Inferior parietal cortex (tissue), 1 donor: ENCODE measurements around the gene PPP1R37.

Experiments
- DNase-seq: peaks from one replicate; pipeline ENCODE4 v3.0.0-alpha.2; 2016; ENCODE audit errors: extremely low spot score

The PPP1R37 gene

DNA sequence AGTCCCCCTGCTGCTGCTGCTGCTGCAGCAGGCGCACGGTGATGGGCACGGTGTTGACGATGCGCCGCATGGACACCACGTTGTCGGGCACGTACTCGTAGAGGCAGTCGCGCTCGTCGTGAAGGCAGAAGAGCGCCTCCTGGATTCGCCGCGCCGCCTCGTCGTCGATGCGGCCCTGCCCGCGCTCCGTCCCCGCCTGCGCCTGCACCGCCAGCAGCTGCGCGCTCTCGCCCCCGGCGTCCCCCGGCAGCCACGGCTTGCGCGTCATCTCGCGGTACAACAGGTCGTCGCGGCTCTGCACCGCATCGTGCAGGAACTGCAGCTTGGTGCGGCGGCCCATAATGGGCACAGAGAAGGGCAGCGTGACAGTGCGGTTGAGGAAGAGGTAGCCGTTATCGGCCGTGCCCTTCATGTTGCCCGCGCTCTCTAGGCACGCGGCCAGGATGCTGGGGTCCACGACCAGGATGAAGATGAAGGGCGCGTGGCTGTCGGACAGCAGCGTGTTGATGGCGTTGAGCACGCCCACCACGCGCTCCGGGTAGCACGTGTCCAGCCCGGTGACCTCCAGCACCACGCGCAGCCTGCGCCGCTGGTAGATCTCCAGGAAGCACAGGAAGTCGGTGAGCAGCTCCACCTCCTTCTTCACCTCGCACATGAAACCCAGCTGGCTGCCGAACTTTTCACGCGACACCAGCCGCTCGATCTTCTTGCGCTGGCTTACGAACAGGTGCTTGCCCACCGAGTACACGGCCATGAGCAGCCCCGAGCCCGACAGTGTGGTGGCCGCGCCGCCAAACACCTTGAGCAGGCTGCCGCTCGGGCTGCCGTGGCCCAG lies 59.7 kb downstream of the PPP1R37 start:
- no peak for DNase-seq

DNA sequence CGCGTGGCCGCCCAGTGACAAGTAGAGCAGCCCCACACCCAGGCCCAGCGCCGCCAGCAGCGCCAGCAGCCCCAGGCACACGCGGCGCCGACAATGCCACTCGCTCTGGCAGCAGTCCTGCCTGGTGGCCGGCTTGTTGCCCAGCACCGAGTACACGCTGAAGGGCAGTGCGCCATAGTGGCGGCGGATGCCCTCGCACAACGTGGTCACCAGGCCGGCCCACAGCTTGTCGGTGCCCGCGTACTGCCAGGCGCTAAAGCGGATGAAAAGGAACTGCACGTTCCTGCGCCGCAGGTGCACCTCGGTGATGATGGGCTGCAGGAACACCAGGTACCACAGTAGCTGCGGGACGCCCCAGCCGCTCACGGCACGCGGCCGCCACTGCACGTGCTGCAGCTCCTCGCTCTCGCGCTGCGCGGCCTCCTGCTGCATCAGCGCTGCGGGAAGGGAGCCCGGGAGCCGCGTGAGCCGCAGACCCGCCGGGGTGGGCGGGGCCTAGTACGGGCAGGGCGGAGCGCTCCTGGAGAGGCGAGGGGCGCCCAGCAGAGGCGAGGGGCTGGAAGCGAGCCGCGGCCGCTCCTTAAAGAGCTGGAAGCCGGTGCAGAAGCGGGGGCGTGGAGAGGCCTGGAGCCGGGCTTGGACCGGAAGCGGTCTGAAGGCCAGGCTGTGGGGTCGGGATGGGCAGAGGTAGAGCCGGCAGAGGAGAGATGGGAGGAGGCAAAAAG lies 60.5 kb downstream of the PPP1R37 start:
- peak; percentile 27 for DNase-seq

GRCh38 chr19:45154064-45154827 lies 61.3 kb downstream of the PPP1R37 start:
- DNase-seq = no peak

DNA sequence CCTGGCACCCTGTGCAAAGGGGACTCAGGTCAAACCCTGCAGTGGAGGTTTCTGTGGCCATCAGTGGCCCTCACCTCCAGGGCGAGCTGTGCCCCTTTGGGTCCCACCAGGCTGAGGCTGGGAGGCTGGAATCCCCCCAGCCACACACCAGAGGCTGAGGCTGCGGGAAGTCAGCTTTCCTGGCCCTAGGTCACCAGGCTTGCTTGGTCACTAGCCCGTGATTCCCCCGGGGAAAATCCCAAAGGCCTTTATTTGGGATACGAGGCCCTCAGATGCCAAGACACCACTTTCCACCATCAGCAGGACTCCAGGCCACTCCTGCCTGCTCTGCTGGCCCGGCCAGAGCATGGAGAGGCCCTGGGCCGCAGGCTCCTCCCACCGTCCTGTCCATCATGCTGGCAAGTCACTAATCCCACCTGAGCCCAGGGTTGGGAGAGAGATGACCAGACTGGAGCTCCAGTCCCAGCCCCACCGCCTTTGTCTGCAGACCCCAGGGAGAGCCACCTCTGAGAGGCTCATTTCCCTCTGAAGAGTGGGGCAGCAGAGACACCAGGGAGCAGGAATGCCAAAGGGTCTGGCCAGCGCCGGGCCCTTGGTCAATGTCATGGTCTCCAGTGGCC lies 63.1 kb downstream of the PPP1R37 start:
- no peak for DNase-seq

DNA sequence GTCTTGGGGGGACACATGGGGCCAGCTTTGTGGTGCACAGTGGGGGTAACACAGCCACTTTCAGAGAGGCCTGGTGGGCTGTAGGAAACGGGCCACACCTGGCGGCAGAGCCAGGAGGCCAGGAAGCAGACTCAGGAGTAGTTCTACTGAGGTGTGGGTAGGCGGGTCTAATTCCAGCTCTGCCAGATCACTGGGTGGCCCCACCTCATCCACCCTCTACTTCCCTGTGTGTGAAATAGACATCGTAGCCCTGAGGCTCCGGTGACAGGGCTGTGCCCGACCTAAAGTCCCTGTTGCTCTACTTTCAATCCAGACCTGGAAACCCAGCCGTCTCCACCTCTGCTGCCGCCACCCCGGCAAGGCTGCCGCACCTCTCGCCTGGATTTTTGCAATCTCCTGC lies 63.8 kb downstream of the PPP1R37 start:
- no peak for DNase-seq

DNA sequence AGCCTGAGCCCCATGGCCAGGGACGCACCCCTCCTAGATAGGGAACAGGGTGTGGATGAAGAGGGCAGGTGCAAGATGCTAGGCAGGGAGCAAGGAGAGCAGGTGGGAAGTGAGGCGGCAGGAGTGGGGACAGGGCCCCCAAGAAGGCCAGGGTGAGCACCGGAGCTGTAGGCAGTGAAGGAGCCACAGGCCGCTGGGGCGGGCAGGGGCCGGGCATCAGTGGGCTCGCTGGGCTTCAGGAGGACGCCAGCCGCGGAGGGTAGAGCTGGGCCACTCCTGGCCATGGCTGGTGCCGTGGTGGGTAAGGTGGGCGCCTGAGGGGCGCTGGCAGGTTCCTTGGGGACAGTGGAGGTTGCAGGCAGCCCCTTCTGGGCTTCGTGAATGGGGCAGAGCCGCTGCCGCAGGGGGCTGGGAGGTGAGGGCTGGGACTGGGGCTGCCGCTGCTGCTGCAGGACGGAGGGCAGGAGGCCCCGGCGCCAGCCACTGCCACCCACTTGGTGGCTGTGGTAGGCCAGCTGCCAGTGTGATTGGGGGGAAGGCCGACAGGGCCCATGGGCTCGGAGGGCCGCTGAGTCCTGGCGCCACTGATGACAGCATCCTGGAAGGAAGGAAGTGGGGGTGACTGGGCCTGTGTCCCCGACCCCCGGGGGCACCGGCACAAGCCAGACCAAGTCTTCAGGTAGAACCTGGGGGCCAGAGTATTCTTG lies 65.7 kb downstream of the PPP1R37 start:
- DNase-seq = no peak

DNA sequence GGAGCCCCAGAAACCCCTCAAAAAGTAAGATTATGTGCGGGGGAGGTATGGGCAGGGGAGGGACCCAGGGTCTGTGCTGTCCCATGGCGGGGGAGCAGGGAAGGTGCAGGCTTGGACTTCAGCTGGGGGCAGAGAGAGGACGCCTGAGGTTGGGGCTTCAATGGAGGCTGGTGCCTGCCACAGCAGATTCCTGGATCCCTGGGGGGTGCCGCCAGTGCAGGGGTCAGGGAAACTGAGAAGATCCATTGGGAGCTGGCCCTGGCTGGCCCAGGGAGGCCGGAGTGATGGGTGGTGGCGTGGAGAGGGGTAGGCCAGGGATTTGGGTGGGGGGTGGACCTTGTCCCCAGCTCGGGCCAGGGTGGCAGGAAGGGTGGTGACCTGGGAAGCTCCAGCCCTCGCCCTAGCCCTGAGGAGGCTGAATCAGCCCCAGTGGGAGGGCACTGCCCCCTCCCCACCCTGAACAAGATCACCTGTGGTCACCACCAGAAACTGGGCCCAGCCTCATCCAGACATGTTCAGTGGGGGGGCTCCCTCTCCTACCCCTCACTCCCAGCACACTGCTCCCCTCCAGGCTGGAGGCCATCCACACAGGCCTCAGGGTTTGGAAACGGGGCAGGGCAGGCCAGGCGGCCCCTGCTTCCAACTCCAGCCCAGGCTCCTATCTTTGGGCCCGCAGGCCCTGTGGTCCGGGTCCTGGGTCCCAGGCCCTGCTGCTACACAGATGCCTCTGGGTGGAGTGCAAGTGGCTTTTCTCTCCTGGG lies 66.4 kb downstream of the PPP1R37 start:
- DNase-seq = no peak

DNA sequence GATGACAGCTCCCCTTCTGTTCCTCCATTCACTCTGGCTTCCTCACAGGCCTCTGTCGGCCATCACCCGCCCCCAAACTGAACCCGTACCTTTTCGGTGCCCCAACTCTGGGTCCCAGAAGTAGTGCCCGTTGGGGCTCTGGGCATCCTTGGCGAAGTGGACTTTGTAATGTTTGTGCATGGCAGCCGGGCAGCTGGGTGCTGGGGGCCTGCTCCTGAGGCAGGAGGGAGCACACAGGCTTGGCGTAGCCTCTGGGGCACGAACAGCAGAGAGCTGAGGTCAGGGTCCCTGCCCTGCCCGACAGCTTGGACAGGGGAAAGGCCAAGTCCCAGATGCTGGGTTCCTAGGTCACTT lies 67.0 kb downstream of the PPP1R37 start:
- DNase-seq = no peak

GRCh38 chr19:45160870-45161737 lies 68.1 kb downstream of the PPP1R37 start, which contains the start of gene NKPD1:
Gene NKPD1 (minus strand): TSS chr19:45160982. CDS start chr19:45160150, 832 bp downstream.
- no peak for DNase-seq

DNA sequence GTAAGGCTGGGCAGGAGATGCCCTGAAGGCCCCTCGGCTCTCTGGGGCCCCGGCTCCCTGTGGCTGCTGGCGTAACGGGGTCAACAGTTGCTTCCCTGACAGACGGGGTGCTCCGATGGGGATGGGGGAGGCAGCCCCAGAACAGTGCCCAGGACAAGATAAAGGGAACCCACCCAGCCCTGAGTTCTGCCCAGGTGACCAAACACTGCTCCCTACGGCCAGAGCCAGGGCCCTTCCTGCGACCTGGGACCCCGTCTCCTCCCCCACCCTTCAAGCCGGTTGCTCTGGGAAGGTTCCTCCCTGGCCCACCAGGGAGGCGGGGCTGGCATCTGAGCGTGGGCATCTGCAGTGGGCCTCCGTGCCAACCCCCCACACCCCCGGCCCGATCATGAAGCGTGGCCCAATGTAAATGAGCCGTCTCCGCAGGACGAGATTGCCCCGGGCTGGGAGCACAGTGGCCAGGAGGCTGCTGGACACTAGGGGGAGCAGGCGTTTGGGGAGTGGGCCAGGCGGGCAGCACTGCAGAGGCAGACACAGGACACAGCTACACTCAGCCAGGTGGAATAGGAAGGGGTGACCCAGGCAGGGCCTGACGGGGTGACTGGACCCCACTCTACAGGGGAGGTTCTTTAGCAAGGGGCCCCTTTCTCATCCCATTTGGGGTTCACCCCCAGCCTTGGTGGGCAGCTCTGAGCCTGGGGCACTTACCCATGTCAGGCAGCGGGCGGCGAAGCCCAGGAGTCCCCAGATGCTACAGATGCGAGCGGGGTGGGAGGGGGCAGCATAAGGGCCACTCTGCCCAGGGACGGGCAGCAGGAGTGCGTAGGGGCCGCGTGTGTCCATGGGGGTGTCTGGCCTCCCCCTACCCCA lies 69.0 kb downstream of the PPP1R37 start:
- DNase-seq = no peak

DNA sequence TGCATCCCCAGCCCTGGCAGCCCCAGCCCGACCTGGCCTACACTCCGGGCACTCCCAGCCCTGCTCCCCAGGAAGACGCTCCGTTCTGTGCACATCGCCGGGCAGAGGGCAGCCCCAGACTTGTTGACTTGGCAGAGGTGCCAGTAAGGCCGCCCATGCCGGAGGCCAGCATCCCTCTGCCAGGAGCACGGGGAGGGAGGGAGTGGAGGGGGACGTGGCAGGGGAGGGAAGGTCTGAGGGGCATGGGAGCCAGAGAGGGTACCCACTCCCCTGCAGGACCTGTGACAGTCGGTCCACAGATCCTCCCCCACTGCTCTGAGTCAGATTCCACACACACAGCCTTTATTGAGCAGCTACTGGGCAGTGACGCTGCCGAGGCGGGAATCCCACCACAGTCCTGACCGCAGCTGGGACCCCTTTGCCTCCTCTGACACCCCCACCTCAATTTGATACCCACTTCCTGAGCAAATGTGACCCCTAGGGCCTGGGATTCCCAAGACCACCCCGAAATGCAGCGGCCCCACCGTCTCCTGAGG lies 69.7 kb downstream of the PPP1R37 start:
- no peak for DNase-seq

- no peak for DNase-seq
Measured at GRCh38 chr19:45163156-45163555, 70.2 kb downstream of the PPP1R37 start.

DNA sequence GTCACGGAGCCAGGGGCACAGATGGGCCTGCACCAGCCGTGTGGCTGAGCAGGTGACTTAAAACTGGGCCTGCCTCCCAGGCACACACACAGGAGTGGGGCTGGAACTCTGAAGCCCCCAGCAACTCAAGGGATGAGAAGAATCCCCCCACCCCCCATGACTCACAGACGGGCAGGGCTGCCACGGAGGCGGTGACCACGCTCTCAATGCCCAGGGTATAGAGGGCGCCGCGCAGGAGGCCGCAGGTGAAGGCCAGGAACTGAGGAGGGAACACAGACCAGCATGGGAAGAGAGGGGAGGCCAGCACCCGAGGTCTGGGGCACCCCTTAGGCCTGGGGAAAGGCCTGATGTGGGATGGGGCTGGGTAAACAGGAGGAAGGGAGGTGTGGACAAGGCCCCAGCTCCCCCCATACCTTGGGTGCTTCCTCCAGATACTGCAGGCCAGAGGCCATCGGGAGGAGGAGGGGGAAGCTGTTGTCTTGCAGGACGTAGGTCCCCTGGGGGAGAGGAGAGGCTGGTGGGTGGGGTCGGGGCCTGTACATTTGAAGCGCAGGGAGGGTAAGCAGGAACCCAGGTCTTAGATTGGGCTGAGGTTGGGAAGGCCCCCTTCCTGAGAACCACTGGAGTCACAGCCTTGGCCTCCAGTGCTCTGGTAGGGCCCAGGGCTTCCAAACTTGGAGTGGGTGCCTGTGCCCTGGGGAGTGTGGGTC lies 70.9 kb downstream of the PPP1R37 start:
- no peak for DNase-seq

GRCh38 chr19:45164577-45165335 lies 71.8 kb downstream of the PPP1R37 start:
- DNase-seq = no peak

DNA sequence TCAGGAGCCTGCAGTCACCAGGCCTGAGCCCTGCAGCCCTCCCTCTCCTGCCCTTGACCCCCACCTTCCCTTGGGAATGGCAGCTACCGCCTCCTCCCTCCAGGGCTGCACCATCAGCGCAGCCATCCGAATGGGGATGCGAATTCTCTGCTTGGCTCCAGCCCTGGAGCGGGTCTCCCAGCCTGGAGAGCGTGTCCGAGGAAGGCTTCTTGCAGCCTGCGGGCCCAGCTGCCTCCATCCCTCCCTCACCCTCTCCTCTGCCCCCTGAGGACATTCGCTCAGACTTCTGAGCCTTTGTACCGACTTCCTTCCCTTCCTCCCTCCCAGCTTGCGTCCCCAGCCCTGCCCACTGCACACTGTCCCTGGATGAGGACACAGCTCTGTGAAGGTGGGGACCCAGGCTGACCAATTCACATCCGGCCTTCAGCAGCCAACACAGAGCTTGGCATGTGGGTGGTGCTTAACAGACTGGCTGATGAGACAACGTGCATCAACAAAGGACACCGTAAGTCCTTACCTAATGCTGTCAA lies 73.8 kb downstream of the PPP1R37 start:
- DNase-seq = no peak

- no peak for DNase-seq
Measured at GRCh38 chr19:45168767-45169351, 75.9 kb downstream of the PPP1R37 start.
